Trophoblast cell (in vitro differentiated cells and primary cell): ENCODE data around the gene WDPCP.
A peak's percentile ranks its signal among the peaks of the same experiment; 100 is the strongest.

Experiments
- DNase-seq, 2 donors: peaks; one replicate each; pipeline ENCODE4 v3.0.0-alpha.2; 2016
- H2AFZ ChIP-seq: 2 replicates; pipeline ENCODE4 v1.6.1; 2013; ENCODE audit warnings: low read length, moderate library complexity, mild to moderate bottlenecking; ENCODE audit not compliant: insufficient read depth, poor library complexity
- H2AK5ac ChIP-seq: 2 replicates; pipeline ENCODE4 v1.6.1; 2013; ENCODE audit warnings: mild to moderate bottlenecking, low read length
- H2BK120ac ChIP-seq: 2 replicates; pipeline ENCODE4 v1.6.1; 2013; ENCODE audit warnings: low read length, mild to moderate bottlenecking, moderate library complexity; ENCODE audit not compliant: insufficient read depth, poor library complexity
- H2BK12ac ChIP-seq: 2 replicates; pipeline ENCODE4 v1.6.1; 2013; ENCODE audit warnings: mild to moderate bottlenecking, low read length, moderate library complexity
- H2BK5ac ChIP-seq: 2 replicates; pipeline ENCODE4 v1.6.1; 2013; ENCODE audit warnings: low read length, low read depth, moderate library complexity, mild to moderate bottlenecking; ENCODE audit not compliant: poor library complexity
- H3K14ac ChIP-seq: 2 replicates; pipeline ENCODE4 v1.6.1; 2013; ENCODE audit warnings: mild to moderate bottlenecking, low read length
- H3K18ac ChIP-seq: 2 replicates; pipeline ENCODE4 v1.6.1; 2013; ENCODE audit warnings: mild to moderate bottlenecking, low read length
- H3K23ac ChIP-seq: 2 replicates; pipeline ENCODE4 v1.6.1; 2013; ENCODE audit warnings: low read length
- H3K27ac ChIP-seq: 2 replicates; pipeline ENCODE4 v1.5.1; 2013; ENCODE audit warnings: low read depth, mild to moderate bottlenecking, inconsistent platforms, low read length, moderate library complexity
- H3K27me3 ChIP-seq: 2 replicates; pipeline ENCODE4 v1.6.1; 2013; ENCODE audit warnings: inconsistent platforms, mild to moderate bottlenecking, low read length, moderate library complexity; ENCODE audit not compliant: insufficient read depth
- H3K36me3 ChIP-seq, 2 experiments: 1 replicate in 1 of 2; 2 replicates in 1 of 2; pipeline ENCODE4 v1.6.1; 2013; ENCODE audit warnings: low read length in 2 of 2, mild to moderate bottlenecking in 2 of 2, moderate library complexity in 1 of 2; ENCODE audit not compliant: insufficient read depth in 2 of 2, control insufficient read depth in 1 of 2
- H3K4ac ChIP-seq: 2 replicates; pipeline ENCODE4 v1.6.1; 2013; ENCODE audit warnings: low read depth, mild to moderate bottlenecking, low read length, moderate library complexity
- H3K4me1 ChIP-seq, 2 experiments: 1 replicate in 1 of 2; 2 replicates in 1 of 2; pipeline ENCODE4 v1.6.1; 2013; ENCODE audit warnings: low read length in 2 of 2, mild to moderate bottlenecking in 2 of 2, moderate library complexity in 1 of 2; ENCODE audit not compliant: insufficient read depth in 2 of 2, control insufficient read depth in 1 of 2
- H3K4me2 ChIP-seq: 2 replicates; pipeline ENCODE4 v1.6.1; 2013; ENCODE audit warnings: inconsistent platforms, mild to moderate bottlenecking, low read length, moderate library complexity
- H3K4me3 ChIP-seq: 2 replicates; pipeline ENCODE4 v1.5.1; 2013; ENCODE audit warnings: mild to moderate bottlenecking, low read depth, low read length, inconsistent platforms
- H3K79me1 ChIP-seq: one replicate; pipeline ENCODE4 v1.6.1; 2013; ENCODE audit warnings: low read length
- H3K79me2 ChIP-seq: 2 replicates; pipeline ENCODE4 v1.6.1; 2013; ENCODE audit warnings: low read length, mild to moderate bottlenecking; ENCODE audit not compliant: control insufficient read depth, insufficient read depth, poor library complexity
- H3K9ac ChIP-seq: 2 replicates; pipeline ENCODE4 v1.6.1; 2013; ENCODE audit warnings: mild to moderate bottlenecking, low read length
- H3K9me3 ChIP-seq: 2 replicates; pipeline ENCODE4 v1.6.1; 2013; ENCODE audit warnings: low read depth, mild to moderate bottlenecking, control low read depth, inconsistent platforms, low read length; ENCODE audit not compliant: insufficient read depth
- H4K12ac ChIP-seq: 2 replicates; pipeline ENCODE4 v1.6.1; 2013; ENCODE audit warnings: low read depth, mild to moderate bottlenecking, low read length, moderate library complexity
- H4K8ac ChIP-seq: 2 replicates; pipeline ENCODE4 v1.6.1; 2013; ENCODE audit warnings: low read depth, mild to moderate bottlenecking, low read length, moderate library complexity
- H4K91ac ChIP-seq: one replicate; pipeline ENCODE4 v1.6.1; 2013; ENCODE audit warnings: low read depth, mild to moderate bottlenecking, low read length, moderate library complexity
- WGBS: extraction: QIAGEN DNeasy Blood & Tissue Kit; methylation state at CpG from one replicate; pipeline ENCODE4 v1.1.7; 2013; ENCODE audit warnings: missing lambda C conversion rate; ENCODE audit not compliant: insufficient read length, insufficient coverage; ENCODE audit errors: extremely low coverage; 5-methylcytosine and 5-hydroxymethylcytosine counted together

The WDPCP gene

DNA sequence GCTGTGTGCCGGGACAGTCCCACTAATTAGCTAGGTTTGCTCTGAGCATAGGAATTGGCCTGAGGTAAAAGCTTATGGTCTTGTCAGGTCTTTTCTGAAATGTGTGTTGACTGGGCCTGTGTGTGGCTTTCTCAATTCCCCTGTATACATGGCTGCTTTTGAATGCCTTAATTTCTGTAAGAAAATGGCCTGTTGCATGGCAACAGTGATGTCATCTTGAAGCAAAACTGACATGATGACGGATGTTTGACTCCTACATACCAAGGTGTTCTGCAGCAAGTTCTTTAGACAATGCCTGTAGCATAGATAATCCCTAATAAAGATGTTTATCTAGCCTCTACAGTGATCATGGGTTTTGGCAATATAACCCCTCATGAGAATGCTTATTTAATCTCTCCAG is 339.1 kb downstream of the WDPCP start:
- Histone ChIP-seq H3K14ac (no peak overlapping the region), H3K27me3 (no peaks in the 10 kb centered on the region), H3K27ac (no peak overlapping the region), H2AFZ (no peak overlapping the region), H3K18ac (no peak overlapping the region), H3K79me1 (no peaks in the 10 kb centered on the region), H3K4me1 (peaks cover 0 to 4% of the 10 kb centered on the region in 2 experiments), H2AK5ac (no peak overlapping the region), H3K79me2 (no peaks in the 10 kb centered on the region), H3K9me3 (no peaks in the 10 kb centered on the region), H4K8ac (no peak overlapping the region), H2BK120ac (no peak overlapping the region), H3K4me3 (no peak overlapping the region), H4K91ac (no peak overlapping the region), H3K4me2 (no peak overlapping the region), H2BK5ac (no peak overlapping the region), H2BK12ac (no peak overlapping the region), H3K23ac (no peak overlapping the region), H3K36me3 (no peaks in the 10 kb centered on the region), H3K4ac (no peak overlapping the region), H4K12ac (no peak overlapping the region), H3K9ac (no peak overlapping the region)
- DNase-seq = peak in 1 of 2 donors; percentile 39
- no CpG with 5 or more reads among the region's 2 CpGs for WGBS

DNA sequence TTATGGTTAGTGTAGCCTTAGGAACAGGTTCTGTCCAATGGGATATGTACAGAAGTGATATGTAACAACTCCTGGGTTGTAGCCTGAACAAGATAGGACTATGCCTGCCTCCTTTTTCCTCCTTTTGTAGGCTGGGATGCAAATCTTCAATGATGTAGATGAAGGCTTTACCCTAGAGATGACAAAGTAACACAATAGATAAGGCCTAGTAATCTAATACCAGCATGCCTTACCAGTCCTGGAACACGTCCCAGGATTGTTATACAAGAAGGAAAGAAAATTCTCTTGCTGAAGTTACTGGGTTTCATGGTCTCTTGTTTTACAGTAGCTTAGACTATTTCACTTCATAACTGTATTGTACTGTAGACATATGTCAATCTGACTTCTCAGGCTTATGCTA is 345.5 kb downstream of the WDPCP start:
- Histone ChIP-seq H3K23ac (no peak overlapping the region), H2AFZ (no peak overlapping the region), H2BK120ac (no peak overlapping the region), H3K9ac (no peak overlapping the region), H3K4me1 (no peaks in the 10 kb centered on the region), H3K79me1 (no peaks in the 10 kb centered on the region), H3K18ac (no peak overlapping the region), H3K27ac (no peak overlapping the region), H4K12ac (no peak overlapping the region), H3K4me2 (no peak overlapping the region), H3K14ac (no peak overlapping the region), H3K4me3 (no peak overlapping the region), H3K79me2 (no peaks in the 10 kb centered on the region), H4K8ac (no peak overlapping the region), H3K36me3 (no peaks in the 10 kb centered on the region), H3K9me3 (no peaks in the 10 kb centered on the region), H3K4ac (no peak overlapping the region), H2BK5ac (no peak overlapping the region), H2BK12ac (no peak overlapping the region), H4K91ac (no peak overlapping the region), H3K27me3 (no peaks in the 10 kb centered on the region), H2AK5ac (no peak overlapping the region)
- no CpG with 5 or more reads among the region's 1 CpG for WGBS
- no peak for DNase-seq

DNA sequence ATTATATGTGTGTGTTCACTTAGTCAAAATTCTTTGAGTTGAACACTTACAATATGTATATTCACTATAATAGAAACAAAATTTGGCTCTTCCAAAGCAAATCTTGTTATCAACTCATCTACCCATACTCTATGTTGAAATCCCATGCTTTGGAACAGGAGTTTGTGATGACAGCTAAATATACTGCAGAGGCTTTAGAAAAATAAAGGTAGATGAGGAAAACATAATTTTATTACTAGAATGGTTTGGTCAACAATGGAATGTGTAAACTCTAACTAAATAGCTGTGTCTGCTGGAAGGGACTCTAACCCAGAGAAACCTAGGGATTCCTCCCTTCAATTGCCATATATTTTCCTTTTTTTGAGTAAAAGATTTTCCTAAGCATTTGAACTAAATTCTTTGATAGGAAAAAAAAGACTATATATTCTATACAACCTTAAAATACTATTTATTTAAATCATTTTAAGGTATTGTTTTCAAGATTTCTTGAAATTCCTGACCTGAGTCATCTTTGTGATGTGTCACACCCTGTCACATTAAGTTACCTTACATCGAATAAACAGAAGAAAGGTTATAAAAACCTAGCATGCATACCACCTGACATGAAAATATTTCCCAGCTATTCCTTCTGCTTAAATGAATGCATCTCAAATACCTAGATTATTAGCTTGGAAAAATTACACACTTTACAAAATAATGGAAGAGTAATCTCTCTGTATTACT is 362.2 kb downstream of the WDPCP start:
- H2BK12ac ChIP-seq = no peak overlapping the region
- no peak for DNase-seq
- H4K8ac ChIP-seq = no peak overlapping the region
- H3K27ac ChIP-seq = no peak overlapping the region
- H3K4me2 ChIP-seq = no peak overlapping the region
- no peak overlapping the region for H4K91ac ChIP-seq
- no peaks in the 10 kb centered on the region for H3K36me3 ChIP-seq
- H2BK120ac ChIP-seq = no peak overlapping the region
- no peak overlapping the region for H2BK5ac ChIP-seq
- H2AK5ac ChIP-seq = no peak overlapping the region
- H3K4ac ChIP-seq = no peak overlapping the region
- H2AFZ ChIP-seq = no peak overlapping the region
- no CpG with 5 or more reads among the region's 1 CpG for WGBS
- H3K23ac ChIP-seq = no peak overlapping the region
- no peak overlapping the region for H3K18ac ChIP-seq
- no peak overlapping the region for H3K9ac ChIP-seq
- no peaks in the 10 kb centered on the region for H3K79me1 ChIP-seq
- no peaks in the 10 kb centered on the region for H3K9me3 ChIP-seq
- no peaks in the 10 kb centered on the region for H3K79me2 ChIP-seq
- no peak overlapping the region for H4K12ac ChIP-seq
- no peak overlapping the region for H3K14ac ChIP-seq
- no peaks in the 10 kb centered on the region for H3K4me1 ChIP-seq
- no peak overlapping the region for H3K4me3 ChIP-seq
- H3K27me3 ChIP-seq = no peaks in the 10 kb centered on the region

DNA sequence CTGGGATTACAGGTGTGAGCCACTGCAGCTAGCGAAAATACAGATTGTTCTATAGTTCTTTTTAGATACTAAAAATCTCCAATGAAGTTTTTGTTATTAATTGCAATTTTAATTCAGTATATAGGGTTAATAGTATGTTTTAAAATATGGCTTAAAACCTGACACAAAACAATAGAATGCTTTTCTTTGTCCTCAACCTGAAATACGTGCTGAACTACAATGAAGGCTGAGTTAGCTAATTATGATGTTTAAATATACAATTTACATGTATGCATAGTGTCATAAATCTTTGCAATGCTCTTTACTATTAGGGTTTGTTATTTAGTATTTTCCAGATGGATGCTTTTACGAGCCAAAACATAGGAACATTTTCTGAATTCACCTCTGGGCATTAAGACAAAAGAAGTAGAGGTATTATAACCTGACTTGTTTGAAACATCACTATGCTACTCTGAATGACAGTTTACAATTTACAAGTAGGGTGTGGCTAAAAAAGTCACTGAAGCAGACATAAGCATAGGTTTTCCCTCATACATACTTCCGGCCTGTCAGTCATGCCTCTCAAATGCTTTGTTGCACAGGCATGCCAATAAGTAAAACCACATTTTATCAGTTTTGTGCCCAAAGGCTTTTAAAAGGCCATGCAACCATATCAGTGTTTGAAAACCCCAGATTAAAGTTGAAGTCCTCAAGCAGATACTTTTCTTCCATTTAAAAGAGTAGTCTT is 369.3 kb downstream of the WDPCP start:
- no peak overlapping the region for H4K8ac ChIP-seq
- no peak overlapping the region for H3K23ac ChIP-seq

More for the DNA sequence above, 369.3 kb downstream of the WDPCP start:
- no peak for DNase-seq
- Histone ChIP-seq H3K4me1 (no peaks in the 10 kb centered on the region), H3K79me1 (no peaks in the 10 kb centered on the region), H3K9ac (no peak overlapping the region), H3K18ac (no peak overlapping the region), H3K27ac (no peak overlapping the region), H2AK5ac (no peak overlapping the region), H3K9me3 (no peaks in the 10 kb centered on the region), H3K4me2 (no peak overlapping the region), H3K79me2 (no peaks in the 10 kb centered on the region), H3K4ac (no peak overlapping the region), H2BK120ac (no peak overlapping the region), H4K91ac (no peak overlapping the region), H3K27me3 (no peaks in the 10 kb centered on the region), H3K14ac (no peak overlapping the region), H3K4me3 (no peak overlapping the region), H4K12ac (no peak overlapping the region), H2BK5ac (no peak overlapping the region), H3K36me3 (no peaks in the 10 kb centered on the region), H2BK12ac (no peak overlapping the region), H2AFZ (no peak overlapping the region)
- no CpG with 5 or more reads among the region's 4 CpGs for WGBS
